ES-I3 (cell line): Measurements from ENCODE around the gene ZNF836.

Experiments
- H3K36me3 ChIP-seq: 2 replicates; pipeline ENCODE4 v1.6.1; 2013; ENCODE audit warnings: mild to moderate bottlenecking, low read length, control low read depth, moderate library complexity; ENCODE audit not compliant: insufficient read depth
- H3K4me1 ChIP-seq: 2 replicates; pipeline ENCODE4 v1.6.1; 2013; ENCODE audit warnings: mild to moderate bottlenecking, control low read depth, low read length; ENCODE audit not compliant: insufficient read depth
- H3K9ac ChIP-seq: 2 replicates; pipeline ENCODE4 v1.6.1; 2013; ENCODE audit warnings: low read depth, mild to moderate bottlenecking, low read length, moderate library complexity
- H3K9me3 ChIP-seq: 2 replicates; pipeline ENCODE4 v1.6.1; 2013; ENCODE audit warnings: mild to moderate bottlenecking, low read length, moderate library complexity; ENCODE audit not compliant: control insufficient read depth, insufficient read depth

ZNF836 gene

GRCh38 chr19:52196256-52196967, 25.0 kb upstream of the ZNF836 start:
- Histone ChIP-seq H3K9ac (no peak overlapping the region), H3K9me3 (no peaks in the 10 kb centered on the region), H3K36me3 (peaks cover 14% of the 10 kb centered on the region), H3K4me1 (peaks cover 6% of the 10 kb centered on the region; the same call in 1 of the 2 replicates)

DNA sequence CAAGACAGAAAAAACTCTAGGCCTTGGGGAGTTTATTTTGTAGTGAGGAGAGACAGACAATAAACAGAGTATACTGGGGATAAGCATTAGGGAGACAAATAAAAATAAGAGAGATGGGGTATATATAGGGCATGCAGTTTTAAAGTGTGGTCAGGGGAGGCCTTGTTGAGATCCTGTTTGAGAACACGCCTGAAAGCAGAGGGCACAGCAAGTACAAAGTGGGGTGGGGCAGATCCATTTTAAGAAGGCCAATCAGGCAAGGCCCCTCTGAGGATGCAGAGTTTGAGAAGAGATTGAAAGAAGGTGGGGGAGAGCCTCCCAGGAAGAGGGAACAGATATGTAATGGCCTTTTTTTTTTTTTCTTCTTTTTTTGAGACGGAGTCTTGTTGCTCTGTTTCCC, 20.5 kb upstream of the ZNF836 start:
- Histone ChIP-seq H3K36me3 (peaks cover 8% of the 10 kb centered on the region), H3K9me3 (no peaks in the 10 kb centered on the region), H3K4me1 (peaks cover 10% of the 10 kb centered on the region; the same call in 1 of the 2 replicates), H3K9ac (no peak overlapping the region)

DNA sequence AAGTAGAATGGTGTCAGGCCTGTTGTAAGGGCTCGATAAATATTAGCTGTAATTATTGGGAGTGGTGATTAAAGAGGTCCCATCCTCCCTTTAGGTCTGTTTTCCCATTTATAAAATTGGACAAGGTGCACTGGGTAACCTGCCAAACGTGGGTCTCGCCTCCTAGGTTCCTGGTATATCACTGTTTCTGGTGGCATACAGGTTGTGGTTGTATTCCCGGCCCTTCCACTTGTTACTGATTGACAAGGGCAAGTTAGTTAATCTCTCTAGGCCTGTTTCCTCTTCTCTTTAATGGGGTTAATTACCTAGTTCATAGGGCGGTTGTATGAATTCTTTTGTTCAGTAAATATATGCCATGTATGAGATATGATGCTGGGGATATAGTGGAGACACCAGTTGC, 20.0 kb upstream of the ZNF836 start:
- Histone ChIP-seq H3K9ac (peak overlapping the region; percentile 87), H3K4me1 (peaks cover 10% of the 10 kb centered on the region; the same call in 1 of the 2 replicates), H3K9me3 (no peaks in the 10 kb centered on the region), H3K36me3 (peaks cover 2% of the 10 kb centered on the region)

GRCh38 chr19:52190487-52191293, 19.3 kb upstream of the ZNF836 start:
- peaks cover 10% of the 10 kb centered on the region; the same call in 1 of the 2 replicates for H3K4me1 ChIP-seq
- peak overlapping the region; percentile 87 for H3K9ac ChIP-seq
- H3K36me3 ChIP-seq = no peaks in the 10 kb centered on the region
- H3K9me3 ChIP-seq = no peaks in the 10 kb centered on the region

- H3K36me3 ChIP-seq = no peaks in the 10 kb centered on the region
- peaks cover 10% of the 10 kb centered on the region; the same call in 1 of the 2 replicates for H3K4me1 ChIP-seq
- no peaks in the 10 kb centered on the region for H3K9me3 ChIP-seq
- H3K9ac ChIP-seq = peak within 1 kb of the TSS; percentile 87
These were observed 18.5 kb upstream of the ZNF836 start, which contains the start of gene PPP2R1A for GRCh38 chr19:52189735-52190486. Gene PPP2R1A (plus strand): TSS chr19:52190052. CDS start chr19:52190097, 45 bp downstream.

DNA sequence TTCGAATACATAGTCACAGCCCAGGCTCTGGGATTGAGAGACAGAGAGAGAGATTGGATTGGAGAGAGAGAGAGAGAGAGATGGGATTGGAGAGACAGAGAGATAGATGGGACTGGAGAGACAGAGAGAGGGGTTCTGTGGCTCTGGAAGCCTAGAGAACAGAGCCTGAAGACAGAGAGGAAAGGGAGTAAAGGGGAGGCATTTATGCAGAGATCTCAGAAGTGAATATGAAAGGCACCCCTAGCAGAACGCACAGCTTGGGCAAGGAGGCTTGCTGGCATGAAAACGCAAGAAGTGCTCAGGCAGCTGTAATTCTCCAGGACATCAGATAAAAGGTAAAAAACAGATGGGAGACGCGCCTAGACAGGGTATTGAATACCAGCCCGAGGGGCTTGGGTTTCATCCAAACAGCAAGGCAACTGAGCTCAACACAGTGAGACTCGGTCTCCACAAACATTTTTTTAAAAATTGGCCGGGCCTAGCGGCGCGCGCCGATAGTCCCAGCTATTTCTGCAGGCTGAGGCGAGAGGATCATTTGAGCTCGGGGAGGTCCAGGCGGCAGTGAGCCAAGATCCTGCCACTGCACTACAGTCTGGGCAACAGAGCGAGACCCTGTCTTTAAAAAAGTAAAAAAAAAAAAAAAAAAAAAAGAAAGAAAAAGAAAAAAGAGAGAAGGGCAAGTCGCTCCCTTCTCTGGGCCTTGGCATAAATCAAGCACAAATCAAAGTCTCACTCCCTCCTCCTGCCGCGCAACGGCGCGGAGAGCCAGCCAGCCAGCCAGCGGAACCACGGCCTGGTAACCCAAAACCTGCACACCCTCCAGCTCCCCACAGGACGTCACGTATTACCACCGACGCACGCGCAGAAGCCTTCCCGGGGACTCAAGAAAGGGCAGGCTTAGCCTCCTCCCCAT, 17.7 kb upstream of the ZNF836 start:
- H3K4me1 ChIP-seq = peaks cover 10% of the 10 kb centered on the region; the same call in 1 of the 2 replicates
- no peaks in the 10 kb centered on the region for H3K36me3 ChIP-seq
- H3K9me3 ChIP-seq = no peaks in the 10 kb centered on the region
- peak overlapping the region; percentile 52 for H3K9ac ChIP-seq

GRCh38 chr19:52187407-52187806, 16.0 kb upstream of the ZNF836 start:
- H3K36me3 ChIP-seq = no peaks in the 10 kb centered on the region
- no peaks in the 10 kb centered on the region for H3K9me3 ChIP-seq
- peaks cover 10% of the 10 kb centered on the region; the same call in 1 of the 2 replicates for H3K4me1 ChIP-seq
- no peak overlapping the region for H3K9ac ChIP-seq

- Histone ChIP-seq H3K9me3 (no peaks in the 10 kb centered on the region; the same call in 1 of the 2 replicates), H3K36me3 (no peaks in the 10 kb centered on the region), H3K9ac (no peak overlapping the region), H3K4me1 (peaks cover 3% of the 10 kb centered on the region; the same call in 1 of the 2 replicates)
These were observed 5.2 kb upstream of the ZNF836 start for GRCh38 chr19:52176574-52176973.

- H3K4me1 ChIP-seq = peaks cover 3% of the 10 kb centered on the region; the same call in 1 of the 2 replicates
- H3K9me3 ChIP-seq = no peaks in the 10 kb centered on the region; the same call in none of the 2 replicates
- H3K36me3 ChIP-seq = 0 out of 2 replicates have a peak, but pooled peaks cover 3% of the 10 kb centered on the region
- no peak overlapping the region for H3K9ac ChIP-seq
These were observed 926 bp upstream of the ZNF836 start for GRCh38 chr19:52172347-52172746.

GRCh38 chr19:52170863-52171320, 529 bp downstream of the ZNF836 start:
- H3K4me1 ChIP-seq = peaks cover 3% of the 10 kb centered on the region; the same call in 1 of the 2 replicates
- 0 out of 2 replicates have a peak, but pooled peaks cover 3% of the 10 kb centered on the region for H3K36me3 ChIP-seq
- H3K9ac ChIP-seq = peak overlapping the region; percentile 62
- no peaks in the 10 kb centered on the region; the same call in none of the 2 replicates for H3K9me3 ChIP-seq

GRCh38 chr19:52170304-52170703, 1.1 kb downstream of the ZNF836 start:
- Histone ChIP-seq H3K4me1 (peaks cover 3% of the 10 kb centered on the region; the same call in 1 of the 2 replicates), H3K36me3 (peaks cover 7% of the 10 kb centered on the region; the same call in 1 of the 2 replicates), H3K9me3 (no peaks in the 10 kb centered on the region; the same call in none of the 2 replicates), H3K9ac (peak overlapping the region; percentile 62)

DNA sequence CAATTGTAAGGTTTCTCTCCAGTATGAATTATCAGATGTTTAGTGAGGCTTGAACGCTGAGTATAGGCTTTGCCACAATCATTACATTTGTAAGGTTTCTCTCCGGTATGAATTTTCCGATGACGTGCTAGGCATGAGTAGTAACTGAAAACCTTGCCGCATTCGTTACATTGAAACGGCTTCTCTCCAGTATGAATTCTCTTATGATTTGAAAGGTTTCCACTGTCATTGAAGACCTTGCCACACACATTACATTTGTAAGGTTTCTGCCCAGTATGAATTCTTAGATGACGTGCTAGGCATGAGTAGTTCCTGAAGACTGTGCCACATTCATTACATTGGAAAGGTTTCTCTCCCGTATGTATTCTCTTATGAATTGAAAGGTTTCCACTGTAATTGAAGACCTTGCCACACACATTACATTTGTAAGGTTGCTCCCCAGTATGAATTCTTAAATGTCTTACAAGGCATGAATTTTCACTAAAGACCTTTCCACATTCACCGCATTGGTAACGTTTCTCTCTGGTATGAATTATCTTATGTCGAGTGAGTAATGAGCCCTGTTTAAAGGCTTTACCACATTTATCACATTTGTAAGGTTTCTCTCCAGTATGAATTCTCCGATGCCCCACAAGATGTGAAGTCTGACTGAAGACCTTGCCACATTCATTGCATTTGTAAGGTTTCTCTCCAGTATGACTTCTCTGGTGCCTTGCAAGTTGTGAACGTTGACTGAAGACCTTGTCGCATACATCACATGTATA, 15.6 kb downstream of the ZNF836 start:
- H3K9me3 ChIP-seq = peaks cover 36% of the 10 kb centered on the region
- H3K36me3 ChIP-seq = no peaks in the 10 kb centered on the region; the same call in 1 of the 2 replicates
- H3K9ac ChIP-seq = no peak overlapping the region
- no peaks in the 10 kb centered on the region for H3K4me1 ChIP-seq
